CD4-positive, CD25-positive, alpha-beta regulatory T cell (primary cell): ENCODE measurements around the gene CSNK1G2. TPM values are rescaled to one million over a fixed set of nuclear protein-coding genes. Genes with fewer than 3 reads are reported as not detected.

ENCODE experiments used
- ATAC-seq, 2 donors: fragments of 150-1000 bp; cut with Tn5 transposase; one replicate each; pipeline ENCODE4 v1.10.0; 2021; ENCODE audit warnings: low read depth in 2 of 2, moderate number of reproducible peaks in 2 of 2, moderate library complexity in 1 of 2
- DNase-seq, 3 donors: peaks; one replicate each; pipeline versions ENCODE4 v3.0.0 to v3.0.0-alpha.2; 2012 to 2022; ENCODE audit warnings: mixed read lengths in 1 of 3
- H3K27ac ChIP-seq: one replicate; pipeline ENCODE4 v1.7.0; 2013; ENCODE audit warnings: mild to moderate bottlenecking, low read length; ENCODE audit not compliant: insufficient read depth, poor library complexity, severe bottlenecking
- H3K27me3 ChIP-seq: one replicate; pipeline ENCODE4 v1.7.0; 2013; ENCODE audit warnings: low read length; ENCODE audit not compliant: control insufficient read depth, insufficient read depth
- H3K36me3 ChIP-seq: one replicate; pipeline ENCODE4 v1.7.0; 2013; ENCODE audit warnings: mild to moderate bottlenecking, low read length, moderate library complexity; ENCODE audit not compliant: control insufficient read depth, insufficient read depth
- H3K4me1 ChIP-seq: 2 replicates; pipeline ENCODE4 v1.7.0; 2013; ENCODE audit warnings: mild to moderate bottlenecking, low read length; ENCODE audit not compliant: insufficient read depth, control insufficient read depth, poor library complexity, severe bottlenecking
- H3K4me3 ChIP-seq: one replicate; pipeline ENCODE4 v1.7.0; 2013; ENCODE audit warnings: low read depth, mild to moderate bottlenecking, low read length, moderate library complexity
- H3K9me3 ChIP-seq, 2 experiments: 1 replicate in 1 of 2; 2 replicates in 1 of 2; pipeline ENCODE4 v1.7.0; 2013; ENCODE audit warnings: low read length in 2 of 2, mild to moderate bottlenecking in 1 of 2, moderate library complexity in 1 of 2; ENCODE audit not compliant: control insufficient read depth in 2 of 2
- H3K27ac Mint-ChIP-seq, 3 donors: one replicate each; pipeline ENCODE4 v1.8.0; 2020 to 2022; ENCODE audit warnings: mild to moderate bottlenecking in 3 of 3, mixed read lengths in 3 of 3, moderate library complexity in 2 of 3
- H3K27me3 Mint-ChIP-seq: one replicate; pipeline ENCODE4 v1.8.0; 2022; ENCODE audit warnings: mild to moderate bottlenecking, mixed read lengths
- H3K36me3 Mint-ChIP-seq: one replicate; pipeline ENCODE4 v1.8.0; 2020; ENCODE audit warnings: mixed read lengths
- H3K4me1 Mint-ChIP-seq, 4 donors: one replicate each; pipeline ENCODE4 v1.8.0; 2020 to 2022; ENCODE audit warnings: mixed read lengths in 4 of 4, mild to moderate bottlenecking in 1 of 4
- H3K4me3 Mint-ChIP-seq, 4 donors: one replicate each; pipeline ENCODE4 v1.8.0; 2020 to 2022; ENCODE audit warnings: mild to moderate bottlenecking in 4 of 4, mixed read lengths in 4 of 4, moderate library complexity in 3 of 4
- H3K9me3 Mint-ChIP-seq, 7 donors: one replicate each; pipeline ENCODE4 v1.8.0; 2020 to 2022; ENCODE audit warnings: mixed read lengths in 7 of 7, mild to moderate bottlenecking in 3 of 7, moderate library complexity in 2 of 7
- polyA plus RNA-seq, 4 donors: library from polyadenylated mRNA; unstranded; fragments of 300-500 nt; fragmentation: Illumina TruSeq; gene quantifications; one replicate each; pipeline ENCODE4 v1.2.3, GENCODE V29; 2021
- total RNA-seq: library from RNA; stranded (reverse); gene quantifications from one replicate; pipeline ENCODE4 v1.2.3, GENCODE V29; 2022

The CSNK1G2 gene
- total and polyA plus RNA-seq, 5 donors from 2014 or later, result 15.3 to 101 (median 17.9) TPM

DNA sequence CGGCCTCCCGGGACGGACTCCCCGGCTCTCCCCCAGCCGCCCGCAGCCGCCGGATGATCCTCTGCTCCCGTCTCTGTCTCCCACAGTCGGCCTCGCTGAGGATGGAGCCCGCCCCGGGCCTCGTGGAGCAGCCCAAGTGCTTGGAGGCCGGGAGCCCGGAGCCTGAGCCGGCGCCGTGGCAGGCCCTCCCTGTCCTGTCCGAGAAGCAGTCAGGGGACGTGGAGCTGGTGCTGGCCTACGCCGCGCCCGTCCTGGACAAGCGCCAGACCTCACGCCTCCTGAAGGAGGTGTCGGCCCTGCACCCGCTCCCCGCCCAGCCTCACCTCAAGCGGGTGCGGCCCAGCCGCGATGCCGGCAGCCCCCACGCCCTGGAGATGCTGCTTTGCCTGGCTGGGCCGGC, 29.0 kb upstream of the CSNK1G2 start:
- peaks cover 3% of the 10 kb centered on the region for H3K36me3 ChIP-seq
- Mint-ChIP-seq H3K27ac (no peak overlapping the region), H3K36me3 (peaks cover 3% of the 10 kb centered on the region), H3K9me3 (no peaks in the 10 kb centered on the region), H3K4me1 (peaks cover 0 to 20% (median under 1%) of the 10 kb centered on the region in 4 donors), H3K27me3 (no peaks in the 10 kb centered on the region), H3K4me3 (no peak overlapping the region)
- peaks cover 8% of the 10 kb centered on the region for H3K4me1 ChIP-seq
- ATAC-seq, result no peak
- DNase-seq, result no peak
- no peaks in the 10 kb centered on the region for H3K27me3 ChIP-seq
- H3K27ac ChIP-seq, result no peak overlapping the region
- no peaks in the 10 kb centered on the region for H3K9me3 ChIP-seq
- no peak overlapping the region for H3K4me3 ChIP-seq

DNA sequence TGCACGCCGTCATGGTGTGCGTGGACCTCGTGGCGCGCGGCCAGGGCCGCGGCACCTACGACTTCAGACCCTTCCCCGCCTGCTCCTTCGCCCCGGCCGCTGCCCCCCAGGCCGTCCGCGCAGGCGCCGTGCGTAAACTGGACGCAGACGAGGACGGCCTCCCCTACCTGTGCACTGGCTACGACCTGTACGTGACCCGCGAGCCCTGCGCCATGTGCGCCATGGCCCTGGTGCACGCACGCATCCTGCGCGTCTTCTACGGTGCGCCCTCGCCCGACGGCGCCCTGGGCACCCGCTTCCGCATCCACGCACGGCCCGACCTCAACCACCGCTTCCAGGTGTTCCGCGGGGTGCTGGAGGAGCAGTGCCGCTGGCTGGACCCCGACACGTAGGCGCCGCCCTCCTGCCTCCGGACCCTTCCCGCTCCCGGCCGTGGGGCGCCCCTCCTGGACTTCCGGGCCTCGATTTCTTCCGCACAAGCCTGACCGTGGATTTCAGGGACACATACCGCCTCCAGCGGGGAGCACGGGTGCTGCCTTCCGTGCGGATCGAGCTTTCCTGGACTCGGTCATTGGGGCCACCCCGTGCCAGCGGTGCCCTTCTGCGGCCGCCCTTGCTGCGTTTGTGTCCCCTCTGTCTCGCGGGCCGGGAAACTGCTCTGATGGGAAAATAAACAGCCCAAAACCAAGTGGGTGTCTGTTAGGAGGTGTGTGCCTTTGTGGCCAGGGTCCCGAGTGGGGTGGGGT, 28.0 kb upstream of the CSNK1G2 start:
- peaks cover 3% of the 10 kb centered on the region for H3K36me3 ChIP-seq
- H3K27me3 ChIP-seq, result no peaks in the 10 kb centered on the region
- DNase-seq (no peak), ATAC-seq (no peak)
- H3K36me3 Mint-ChIP-seq, result peaks cover 3% of the 10 kb centered on the region
- H3K27ac Mint-ChIP-seq, result no peak overlapping the region
- no peak overlapping the region for H3K27ac ChIP-seq
- no peaks in the 10 kb centered on the region for H3K9me3 Mint-ChIP-seq
- H3K9me3 ChIP-seq, result no peaks in the 10 kb centered on the region
- H3K27me3 Mint-ChIP-seq, result no peaks in the 10 kb centered on the region
- no peak overlapping the region for H3K4me3 Mint-ChIP-seq
- H3K4me3 ChIP-seq, result no peak overlapping the region
- H3K4me1 Mint-ChIP-seq, result peaks cover 0 to 17% (median under 1%) of the 10 kb centered on the region in 4 donors
- peaks cover 8% of the 10 kb centered on the region for H3K4me1 ChIP-seq

DNA sequence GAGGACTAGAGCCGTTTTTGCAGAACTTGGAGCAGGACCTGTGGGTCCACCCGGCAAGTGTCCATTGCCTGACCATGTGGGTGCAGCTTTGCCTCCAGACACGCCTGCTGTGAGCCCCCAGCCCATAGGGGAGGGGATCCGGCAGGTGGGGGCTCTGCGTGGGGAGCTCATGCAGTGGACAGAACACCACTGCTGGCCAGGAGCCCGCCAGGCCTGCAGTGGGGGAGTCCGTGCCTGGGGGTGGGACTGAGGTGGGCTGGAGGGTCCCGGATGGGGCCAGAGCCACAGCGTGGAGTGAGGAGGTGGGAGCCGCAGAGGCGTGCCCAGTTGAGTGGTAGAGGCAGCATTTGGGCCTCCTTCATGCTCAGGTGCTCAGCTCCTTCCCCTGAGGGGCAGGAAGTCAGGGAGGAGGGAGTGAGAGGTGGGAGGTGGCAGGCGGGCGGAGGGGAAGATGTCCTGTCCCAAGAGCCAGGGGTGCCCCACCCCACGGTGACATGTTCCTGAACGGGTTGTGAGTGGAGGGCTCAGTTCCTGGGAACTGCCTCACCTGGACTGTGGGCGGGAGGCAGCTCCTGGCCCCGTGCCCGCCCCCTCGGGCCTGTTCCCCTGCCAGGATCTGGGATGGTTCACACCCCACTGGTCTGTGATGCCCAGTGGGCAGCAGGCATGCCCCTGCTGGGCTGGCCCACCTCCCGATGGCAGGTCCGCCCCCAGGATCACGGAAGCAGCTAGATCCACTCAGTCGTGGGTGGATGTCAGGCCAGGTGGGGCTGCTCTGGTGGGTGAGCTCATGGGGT, 27.0 kb upstream of the CSNK1G2 start:
- no peak overlapping the region for H3K27ac Mint-ChIP-seq
- peaks cover 0 to 12% (median under 1%) of the 10 kb centered on the region in 4 donors for H3K4me1 Mint-ChIP-seq
- ATAC-seq, result no peak

DNA sequence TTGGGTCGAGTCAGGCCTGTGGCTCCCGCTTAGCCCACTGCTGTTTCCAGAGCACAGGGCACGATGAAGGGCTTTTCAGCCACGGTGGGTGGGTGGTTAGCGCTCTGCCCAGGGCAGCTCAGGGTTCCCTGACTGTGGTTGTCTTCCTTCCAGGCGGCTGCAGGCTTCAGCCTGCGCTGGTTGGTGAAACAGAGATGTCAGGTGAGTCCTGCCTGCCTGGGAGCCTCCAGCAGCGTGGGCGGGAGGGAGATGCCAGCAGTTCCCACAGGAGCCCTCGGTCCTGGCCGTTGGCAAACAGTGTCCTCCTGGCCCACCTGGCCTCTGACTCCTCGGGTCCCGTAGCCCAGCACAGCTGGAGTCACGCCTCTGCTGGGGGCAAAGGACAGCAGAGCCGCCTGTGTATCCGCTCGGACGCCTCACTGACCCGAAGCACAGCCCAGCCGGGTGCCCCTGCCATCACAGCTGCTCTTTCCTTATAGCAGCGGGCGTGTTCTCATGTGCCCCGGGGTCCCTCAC, 26.1 kb upstream of the CSNK1G2 start:
- peaks cover 3% of the 10 kb centered on the region for H3K36me3 ChIP-seq
- H3K9me3 Mint-ChIP-seq, result no peaks in the 10 kb centered on the region
- no peak overlapping the region for H3K27ac Mint-ChIP-seq
- no peaks in the 10 kb centered on the region for H3K27me3 Mint-ChIP-seq
- H3K9me3 ChIP-seq, result no peaks in the 10 kb centered on the region
- peaks cover 5% of the 10 kb centered on the region for H3K36me3 Mint-ChIP-seq
- no peak for DNase-seq
- no peak overlapping the region for H3K27ac ChIP-seq
- no peak overlapping the region for H3K4me3 ChIP-seq
- H3K4me1 ChIP-seq, result peaks cover 4% of the 10 kb centered on the region
- no peaks in the 10 kb centered on the region for H3K27me3 ChIP-seq
- no peak for ATAC-seq
- no peak overlapping the region for H3K4me3 Mint-ChIP-seq
- peaks cover 0 to 5% (median under 1%) of the 10 kb centered on the region in 4 donors for H3K4me1 Mint-ChIP-seq

More for the DNA sequence above, 27.0 kb upstream of the CSNK1G2 start:
- Histone ChIP-seq H3K27ac (no peak overlapping the region), H3K36me3 (peaks cover 3% of the 10 kb centered on the region), H3K4me3 (no peak overlapping the region), H3K4me1 (peaks cover 8% of the 10 kb centered on the region), H3K27me3 (no peaks in the 10 kb centered on the region), H3K9me3 (no peaks in the 10 kb centered on the region)
- peaks cover 5% of the 10 kb centered on the region for H3K36me3 Mint-ChIP-seq
- H3K4me3 Mint-ChIP-seq, result peak overlapping the region in 1 of 4 donors; percentile 58
- DNase-seq, result no peak
- no peaks in the 10 kb centered on the region for H3K9me3 Mint-ChIP-seq
- no peaks in the 10 kb centered on the region for H3K27me3 Mint-ChIP-seq

DNA sequence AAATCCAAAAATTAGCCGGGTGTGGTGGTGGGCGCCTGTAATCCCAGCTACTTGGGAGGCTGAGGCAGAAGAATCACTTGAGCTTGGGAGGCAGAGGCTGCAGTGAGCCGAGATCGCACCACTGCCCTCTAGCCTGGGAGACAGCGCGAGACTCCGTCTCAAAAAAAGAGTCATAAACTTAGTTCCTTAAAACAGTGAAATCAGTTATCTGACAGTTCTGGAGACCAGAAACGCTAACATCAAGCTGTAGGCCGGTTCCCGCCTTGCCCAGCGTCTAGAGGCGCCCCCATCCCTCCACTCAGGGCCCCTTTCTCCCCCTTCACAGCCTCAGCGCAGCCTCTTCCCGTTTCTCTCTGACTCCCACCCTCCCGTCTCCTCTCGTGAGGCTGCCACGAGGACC, 23.8 kb upstream of the CSNK1G2 start:
- no peaks in the 10 kb centered on the region for H3K9me3 Mint-ChIP-seq
- H3K4me1 Mint-ChIP-seq, result peaks cover 0 to 5% (median 2%) of the 10 kb centered on the region in 4 donors
- ATAC-seq (no peak), DNase-seq (no peak)
- no peak overlapping the region for H3K27ac ChIP-seq
- H3K4me1 ChIP-seq, result no peaks in the 10 kb centered on the region
- H3K9me3 ChIP-seq, result no peaks in the 10 kb centered on the region
- H3K4me3 ChIP-seq, result no peak overlapping the region
- no peak overlapping the region for H3K4me3 Mint-ChIP-seq
- peaks cover 5% of the 10 kb centered on the region for H3K36me3 Mint-ChIP-seq
- no peaks in the 10 kb centered on the region for H3K27me3 ChIP-seq
- H3K27ac Mint-ChIP-seq, result peak overlapping the region in 1 of 3 donors; percentile 62
- H3K27me3 Mint-ChIP-seq, result no peaks in the 10 kb centered on the region
- peaks cover 3% of the 10 kb centered on the region for H3K36me3 ChIP-seq

DNA sequence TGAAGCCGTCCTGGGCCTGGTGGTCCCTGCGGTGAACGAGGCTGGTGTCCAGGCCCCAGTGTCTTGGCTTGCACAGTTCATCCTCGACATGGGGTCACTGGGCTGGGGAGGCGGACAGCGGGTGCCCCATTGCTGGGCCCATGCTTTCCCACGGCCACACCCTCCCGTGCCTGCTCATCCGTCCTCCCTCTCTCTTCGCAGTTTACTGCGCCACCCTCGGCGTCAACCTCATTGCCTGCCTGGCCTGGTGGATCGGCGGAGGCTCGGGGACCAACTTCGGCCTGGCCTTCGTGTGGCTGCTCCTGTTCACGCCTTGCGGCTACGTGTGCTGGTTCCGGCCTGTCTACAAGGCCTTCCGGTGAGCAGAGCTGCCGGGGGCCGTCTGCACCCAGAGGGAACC, 23.0 kb upstream of the CSNK1G2 start:
- no peaks in the 10 kb centered on the region for H3K27me3 Mint-ChIP-seq
- ATAC-seq, result no peak
- H3K36me3 ChIP-seq, result no peaks in the 10 kb centered on the region

DNA sequence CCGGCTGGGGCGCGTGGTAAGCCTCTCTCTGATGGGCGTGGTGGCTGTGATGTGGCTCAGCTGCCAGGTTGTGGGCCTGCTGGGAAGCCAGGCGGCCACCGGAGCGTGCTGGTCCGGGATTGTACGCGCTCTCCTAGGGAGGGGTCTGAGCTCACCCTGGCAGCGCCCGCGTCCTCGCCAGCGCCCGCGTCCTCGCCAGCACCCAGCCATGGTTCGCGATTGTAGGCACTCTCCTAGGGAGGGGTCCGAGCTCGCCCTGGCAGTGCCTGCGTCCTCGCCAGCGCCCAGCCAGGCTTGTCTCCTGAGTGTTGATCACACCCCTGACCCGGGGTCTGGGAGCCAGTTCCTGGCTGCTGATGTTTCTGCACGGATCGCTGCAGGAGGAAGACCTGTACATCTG, 22.0 kb upstream of the CSNK1G2 start:
- no peak for ATAC-seq
- no peaks in the 10 kb centered on the region for H3K27me3 ChIP-seq
- peak overlapping the region in 1 of 4 donors; percentile 38 for H3K4me3 Mint-ChIP-seq
- peaks cover 0 to 15% (median 6%) of the 10 kb centered on the region in 4 donors for H3K4me1 Mint-ChIP-seq
- no peaks in the 10 kb centered on the region for H3K36me3 ChIP-seq
- peaks cover 10% of the 10 kb centered on the region for H3K4me1 ChIP-seq
- no peaks in the 10 kb centered on the region for H3K9me3 ChIP-seq
- no peak overlapping the region for H3K27ac ChIP-seq
- no peak overlapping the region for H3K27ac Mint-ChIP-seq
- DNase-seq, result no peak
- H3K27me3 Mint-ChIP-seq, result no peaks in the 10 kb centered on the region
- H3K9me3 Mint-ChIP-seq, result no peaks in the 10 kb centered on the region
- H3K4me3 ChIP-seq, result no peak overlapping the region
- H3K36me3 Mint-ChIP-seq, result peaks cover 2% of the 10 kb centered on the region

More for the DNA sequence above, 23.0 kb upstream of the CSNK1G2 start:
- Mint-ChIP-seq H3K4me3 (no peak overlapping the region), H3K9me3 (no peaks in the 10 kb centered on the region), H3K27ac (peak overlapping the region in 1 of 3 donors; percentile 86), H3K36me3 (peaks cover 5% of the 10 kb centered on the region), H3K4me1 (peaks cover 0 to 8% (median 4%) of the 10 kb centered on the region in 4 donors)
- H3K27me3 ChIP-seq, result no peaks in the 10 kb centered on the region
- no peaks in the 10 kb centered on the region for H3K4me1 ChIP-seq
- DNase-seq, result no peak
- H3K9me3 ChIP-seq, result no peaks in the 10 kb centered on the region
- no peak overlapping the region for H3K4me3 ChIP-seq
- H3K27ac ChIP-seq, result no peak overlapping the region
